Loucy (cell line): ENCODE data around the gene RIPK3.

Experiments
- H2AFZ ChIP-seq: fragments of 200-600 bp; sonication (generic); 2 replicates; pipeline ENCODE4 v1.6.0; 2016; ENCODE audit warnings: antibody characterized with exemption, mild to moderate bottlenecking, low read length, moderate library complexity
- H3F3A ChIP-seq: fragments of 200-600 bp; 2 replicates; pipeline ENCODE4 v1.6.0; 2016; ENCODE audit warnings: antibody characterized with exemption, low read depth, mild to moderate bottlenecking
- H3K27me3 ChIP-seq: fragments of 200-600 bp; sonication (generic); 2 replicates; pipeline ENCODE4 v1.6.1; 2014; ENCODE audit warnings: low read length, mild to moderate bottlenecking; ENCODE audit not compliant: insufficient read depth, poor library complexity, severe bottlenecking
- H3K36me3 ChIP-seq: fragments of 200-600 bp; sonication (generic); 2 replicates; pipeline ENCODE4 v1.6.1; 2016; ENCODE audit warnings: low read length; ENCODE audit not compliant: insufficient read depth
- H3K4me1 ChIP-seq: fragments of 200-600 bp; sonication (generic); 2 replicates; pipeline ENCODE4 v1.5.1; 2014; ENCODE audit warnings: low read length, mild to moderate bottlenecking; ENCODE audit not compliant: insufficient read depth, poor library complexity, severe bottlenecking
- H3K4me2 ChIP-seq: fragments of 200-600 bp; sonication (generic); 2 replicates; pipeline ENCODE4 v1.6.0; 2014; ENCODE audit warnings: antibody characterized with exemption, low read length, low read depth, mild to moderate bottlenecking; ENCODE audit not compliant: poor library complexity, severe bottlenecking
- H3K4me3 ChIP-seq: fragments of 200-600 bp; sonication (generic); 2 replicates; pipeline ENCODE4 v1.5.1; 2014; ENCODE audit warnings: low read length, mild to moderate bottlenecking, mixed read lengths; ENCODE audit not compliant: poor library complexity, severe bottlenecking
- H3K79me2 ChIP-seq: fragments of 200-600 bp; sonication (generic); 2 replicates; pipeline ENCODE4 v1.6.1; 2014; ENCODE audit warnings: low read length; ENCODE audit not compliant: insufficient read depth
- H3K9ac ChIP-seq: fragments of 200-600 bp; sonication (generic); 2 replicates; pipeline ENCODE4 v1.6.0; 2014; ENCODE audit warnings: mild to moderate bottlenecking, low read depth, low read length, moderate library complexity; ENCODE audit not compliant: poor library complexity, severe bottlenecking
- H3K9me2 ChIP-seq: fragments of 200-600 bp; sonication (generic); replicated peaks from 2 replicates; pipeline ENCODE4 v1.6.1; 2016; ENCODE audit warnings: low read depth, low read length, mixed read lengths
- H3K9me3 ChIP-seq: fragments of 200-600 bp; sonication (generic); 2 replicates; pipeline ENCODE4 v1.6.1; 2014; ENCODE audit warnings: mild to moderate bottlenecking, antibody characterized with exemption, low read length, low read depth; ENCODE audit not compliant: insufficient read depth
- H4K20me1 ChIP-seq: fragments of 200-600 bp; sonication (generic); 2 replicates; pipeline ENCODE4 v1.6.0; 2014; ENCODE audit warnings: antibody characterized with exemption, low read length, mild to moderate bottlenecking; ENCODE audit not compliant: insufficient read depth, poor library complexity, severe bottlenecking
- CTCF ChIP-seq: fragments of 200-600 bp; sonication (generic); conservative IDR thresholded peaks from 2 replicates; pipeline ENCODE4 v1.5.1; 2014; ENCODE audit warnings: mild to moderate bottlenecking, antibody characterized with exemption, low read length
- EZH2phosphoT487 ChIP-seq: fragments of 200-600 bp; IDR thresholded peaks from 2 replicates; pipeline ENCODE4 v1.6.1; 2018; ENCODE audit warnings: antibody characterized with exemption, mild to moderate bottlenecking, moderate library complexity, borderline replicate concordance

Gene RIPK3

DNA sequence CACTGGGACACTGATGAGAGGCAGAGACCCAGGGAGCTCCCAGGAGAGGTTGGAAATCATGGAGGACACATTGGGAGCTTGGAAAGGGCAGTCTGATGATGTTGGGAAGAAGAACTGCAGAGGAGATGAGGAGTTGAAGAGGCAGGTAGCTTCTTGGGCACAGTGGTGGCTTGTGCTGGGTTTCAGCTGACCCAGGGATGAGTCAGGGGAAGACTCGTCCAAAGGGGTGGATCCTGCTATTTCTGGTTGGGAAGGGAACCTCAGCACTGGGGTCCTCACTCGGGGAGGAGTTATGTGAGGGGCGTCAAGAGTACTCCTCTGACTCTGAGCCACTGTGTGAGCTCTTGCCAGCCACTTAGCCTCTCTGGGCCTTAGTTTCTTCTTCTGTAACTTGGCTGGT is 16.4 kb downstream of the RIPK3 start:
- no peaks in the 10 kb centered on the region for H3K9me3 ChIP-seq
- 0 out of 2 replicates have a peak, but pooled peaks cover 3% of the 10 kb centered on the region for H3F3A ChIP-seq
- H3K79me2 ChIP-seq: no peaks in the 10 kb centered on the region
- H3K4me3 ChIP-seq: no peak overlapping the region
- H4K20me1 ChIP-seq: no peaks in the 10 kb centered on the region
- H3K36me3 ChIP-seq: no peaks in the 10 kb centered on the region
- H3K9me2 ChIP-seq: no peaks in the 10 kb centered on the region
- TF ChIP-seq CTCF: no peak
- H3K4me1 ChIP-seq: peaks cover 26% of the 10 kb centered on the region
- no peak overlapping the region for H3K4me2 ChIP-seq
- no peak overlapping the region for H2AFZ ChIP-seq
- no peaks in the 10 kb centered on the region for H3K27me3 ChIP-seq
- H3K9ac ChIP-seq: no peak overlapping the region

- Histone ChIP-seq H4K20me1 (no peaks in the 10 kb centered on the region), H3K9ac (no peak overlapping the region), H3K9me2 (no peaks in the 10 kb centered on the region), H3K4me1 (peaks cover 26% of the 10 kb centered on the region), H2AFZ (no peak overlapping the region), H3F3A (0 out of 2 replicates have a peak, but pooled peaks cover 3% of the 10 kb centered on the region), H3K79me2 (no peaks in the 10 kb centered on the region), H3K4me2 (no peak overlapping the region), H3K9me3 (no peaks in the 10 kb centered on the region), H3K27me3 (no peaks in the 10 kb centered on the region), H3K4me3 (no peak overlapping the region), H3K36me3 (no peaks in the 10 kb centered on the region)
- TF ChIP-seq EZH2phosphoT487 (no peak), CTCF (no peak)
Measured at GRCh38 chr14:24322672-24323071, 17.1 kb downstream of the RIPK3 start.

- H3F3A ChIP-seq: no peaks in the 10 kb centered on the region
- no peaks in the 10 kb centered on the region for H3K27me3 ChIP-seq
- no peaks in the 10 kb centered on the region for H3K9me3 ChIP-seq
- no peaks in the 10 kb centered on the region for H3K79me2 ChIP-seq
- no peaks in the 10 kb centered on the region for H3K36me3 ChIP-seq
- no peak overlapping the region for H3K9ac ChIP-seq
- TF ChIP-seq CTCF (no peak), EZH2phosphoT487 (no peak)
- no peak overlapping the region for H3K4me2 ChIP-seq
- no peaks in the 10 kb centered on the region for H4K20me1 ChIP-seq
- peaks cover 17% of the 10 kb centered on the region for H3K4me1 ChIP-seq
- no peak overlapping the region for H2AFZ ChIP-seq
- no peak overlapping the region for H3K4me3 ChIP-seq
- H3K9me2 ChIP-seq: no peaks in the 10 kb centered on the region
Measured at GRCh38 chr14:24321212-24321975, 18.4 kb downstream of the RIPK3 start.
